Dermis blood vessel endothelial cell (primary cell): Measurements from ENCODE around the gene TMEM117. TPM values are rescaled to one million over a fixed set of nuclear protein-coding genes. Genes with fewer than 3 reads are reported as not detected.
"Not testable (repeated sequence)": the region's sequence is repeated elsewhere in the genome, so short reads cannot be mapped to it uniquely, and the experiment has no call there.

Source experiments
- DNase-seq: peaks from one replicate; pipeline ENCODE4 v3.0.0; 2010
- total RNA-seq: library from RNA; depleted of rRNA; stranded (reverse); fragments of >200 nt; gene quantifications from 2 replicates; pipeline ENCODE4 v1.2.3, GENCODE V29; 2014

Gene TMEM117
- total RNA-seq, 1 donor from 2014 or later, result 4.8 TPM

- DNase-seq, result no peak
These were observed 394.0 kb downstream of the TMEM117 start for GRCh38 chr12:44229846-44230245.

GRCh38 chr12:44235674-44236073, 399.8 kb downstream of the TMEM117 start:
- no peak for DNase-seq

GRCh38 chr12:44240186-44240585, 404.3 kb downstream of the TMEM117 start:
- no peak for DNase-seq

DNA sequence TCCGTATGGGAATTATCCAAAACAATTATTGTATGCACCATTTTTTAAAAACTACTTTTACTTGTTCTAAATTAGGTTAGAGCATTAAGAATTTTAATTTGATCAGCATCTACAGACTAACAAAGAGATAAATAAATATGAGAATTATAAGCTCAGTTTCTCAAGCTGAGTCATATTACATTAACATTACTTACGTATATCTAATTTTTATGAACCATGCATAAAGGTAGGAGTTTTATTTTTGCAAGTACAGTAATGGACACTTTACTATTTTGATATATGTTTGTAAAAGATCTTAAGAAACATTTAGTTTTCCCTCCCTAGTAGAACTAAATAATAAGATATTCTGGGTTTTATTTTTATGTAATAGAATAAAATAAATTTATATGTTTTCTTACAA, 410.1 kb downstream of the TMEM117 start:
- no peak for DNase-seq

DNA sequence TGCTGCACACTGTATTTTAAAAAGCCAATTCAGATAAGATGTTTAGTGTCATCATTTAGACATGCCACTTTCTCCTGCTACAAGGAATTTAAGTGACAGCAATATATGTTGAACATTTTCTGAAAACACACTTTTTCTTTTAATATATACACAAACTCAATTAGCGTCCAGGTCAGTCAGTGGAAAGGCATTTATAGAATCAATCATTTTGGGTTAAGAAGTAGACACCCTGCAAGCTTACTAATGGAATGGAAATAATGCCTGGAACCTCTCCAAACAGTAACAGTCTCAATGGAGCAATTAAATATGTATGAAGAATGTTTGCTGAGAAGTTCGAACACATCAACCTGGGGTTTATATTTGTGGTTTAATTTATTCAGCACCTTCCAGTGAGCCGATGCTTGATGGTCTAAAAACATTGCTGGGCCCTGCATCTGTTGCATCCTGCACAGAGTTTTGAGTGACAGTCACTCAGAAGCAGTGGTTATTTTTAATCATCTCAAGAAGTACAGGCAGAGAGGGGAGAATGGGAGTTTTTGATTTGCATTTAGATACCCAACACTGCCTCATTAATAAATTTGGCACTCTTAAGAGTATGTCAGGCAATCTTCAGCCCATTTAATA, 410.7 kb downstream of the TMEM117 start:
- no peak for DNase-seq

- no peak for DNase-seq
These were observed 411.7 kb downstream of the TMEM117 start for GRCh38 chr12:44247588-44247987.

DNA sequence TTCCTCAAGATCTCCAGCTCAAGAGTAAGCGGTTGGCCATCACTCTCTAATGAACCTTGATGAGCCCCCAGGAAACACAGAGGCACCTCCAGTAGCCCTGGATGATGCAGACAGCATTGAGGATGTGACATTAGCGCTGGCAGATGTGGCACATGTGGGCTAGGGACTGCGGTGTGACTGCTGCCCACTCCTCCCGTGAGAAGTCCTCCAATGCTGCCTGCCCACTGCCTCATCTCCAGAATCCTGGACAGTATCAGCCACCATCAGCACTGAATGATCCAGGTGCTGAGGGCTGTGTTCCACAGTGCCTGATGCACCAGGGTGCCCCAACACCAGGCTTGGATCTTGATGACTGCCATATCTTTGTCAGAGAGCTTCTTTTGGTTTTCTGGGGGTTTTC, 412.6 kb downstream of the TMEM117 start:
- DNase-seq, result no peak

DNA sequence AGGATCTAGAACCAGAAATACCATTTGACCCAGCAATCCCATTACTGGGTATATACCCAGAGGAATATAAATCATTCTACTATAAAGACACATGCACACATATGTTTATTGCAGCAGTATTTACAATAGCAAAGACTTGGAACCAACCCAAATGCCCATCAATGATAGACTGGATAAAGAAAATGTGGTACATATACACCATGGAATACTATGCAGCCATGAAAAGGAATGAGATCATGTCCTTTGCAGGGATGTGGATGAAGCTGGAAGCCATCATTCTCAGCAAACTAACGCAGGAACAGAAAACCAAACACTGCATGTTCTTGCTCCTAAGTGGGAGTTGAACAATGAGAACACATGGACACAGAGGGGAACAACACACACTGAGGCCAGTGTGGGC, 414.6 kb downstream of the TMEM117 start:
- not testable (repeated sequence) for DNase-seq

GRCh38 chr12:44253338-44253856, 417.5 kb downstream of the TMEM117 start:
- no peak for DNase-seq

- no peak for DNase-seq
These were observed 422.4 kb downstream of the TMEM117 start for GRCh38 chr12:44258246-44258645.

DNA sequence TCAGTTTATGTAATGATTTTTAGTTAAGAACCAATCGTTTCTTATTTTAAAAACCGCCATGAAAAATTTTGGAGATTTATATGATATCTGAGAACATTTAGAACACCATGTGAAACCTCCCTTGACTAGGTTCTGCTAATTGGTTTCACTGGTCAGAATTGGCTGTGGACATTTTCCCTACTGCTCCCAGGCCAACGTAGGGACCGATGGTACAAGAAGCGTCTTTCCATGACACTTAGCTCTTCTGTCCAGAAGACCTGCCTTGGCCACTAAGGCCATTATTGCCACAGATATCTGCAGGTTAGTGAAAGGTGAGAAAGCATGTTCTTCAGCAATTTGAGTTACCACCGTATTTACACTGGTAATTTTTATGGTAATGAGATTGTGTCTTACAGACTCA, 424.0 kb downstream of the TMEM117 start:
- no peak for DNase-seq

DNA sequence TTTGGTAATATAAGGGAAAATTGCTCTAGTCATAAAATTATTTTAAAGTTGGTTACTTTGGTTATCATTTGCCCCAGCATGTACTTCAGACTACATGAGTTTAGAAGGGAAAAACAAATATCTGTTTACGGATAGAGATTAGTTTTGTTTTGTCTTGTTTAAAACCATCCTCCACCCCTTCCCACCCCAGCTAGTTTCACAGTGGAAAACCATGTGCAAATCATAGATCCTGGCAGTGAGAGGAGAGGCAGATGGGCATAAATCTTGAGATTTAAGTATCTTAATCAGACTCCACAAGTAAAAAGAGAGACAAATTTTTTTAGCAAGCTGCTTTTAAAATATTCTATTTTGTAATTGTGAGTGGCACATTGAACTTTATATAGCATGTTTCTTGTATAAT, 424.7 kb downstream of the TMEM117 start:
- DNase-seq, result no peak

- no peak for DNase-seq
These were observed 449.6 kb downstream of the TMEM117 start for GRCh38 chr12:44285321-44285960.

- DNase-seq, result no peak
These were observed 450.5 kb downstream of the TMEM117 start for GRCh38 chr12:44286336-44286735.

- DNase-seq, result no peak
These were observed 451.1 kb downstream of the TMEM117 start for GRCh38 chr12:44286821-44287505.

DNA sequence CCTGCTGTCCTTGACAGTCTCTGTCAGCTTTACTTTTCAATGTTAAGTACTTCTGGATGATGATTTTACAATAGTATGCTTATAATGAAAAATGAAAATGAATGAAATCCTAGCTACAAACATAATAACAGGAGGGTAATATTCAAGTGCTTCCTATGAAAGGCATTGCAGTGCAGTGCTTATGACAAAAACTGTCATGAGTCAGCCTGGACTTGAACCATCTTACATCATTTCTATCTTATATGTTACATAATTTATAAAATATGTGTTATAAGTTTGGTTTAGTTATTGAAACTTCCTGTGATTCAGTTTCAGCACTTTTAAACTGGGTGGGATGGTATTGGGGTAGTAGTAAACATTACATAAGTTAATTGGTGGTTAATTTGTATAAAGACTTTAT, 451.7 kb downstream of the TMEM117 start:
- DNase-seq, result no peak

DNA sequence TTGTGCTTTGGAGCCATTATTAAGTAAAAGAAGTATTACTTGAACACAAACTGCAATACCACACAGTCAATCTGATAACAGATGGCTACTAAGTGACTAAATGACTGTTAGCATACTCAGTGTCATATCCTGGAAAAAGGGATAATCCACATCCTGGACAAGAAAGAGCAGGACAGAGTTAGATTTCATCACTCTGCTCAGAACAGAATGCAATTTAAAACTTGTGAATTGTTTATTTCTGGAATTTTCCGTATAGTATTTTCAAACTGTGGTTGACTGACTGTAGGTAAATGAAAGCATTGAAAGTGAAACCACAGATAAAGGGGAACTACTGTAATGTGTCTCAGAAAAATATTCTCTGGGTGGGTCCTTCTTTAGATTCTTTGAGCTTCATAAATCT, 458.8 kb downstream of the TMEM117 start:
- no peak for DNase-seq

- DNase-seq, result no peak
These were observed 460.2 kb downstream of the TMEM117 start for GRCh38 chr12:44295958-44296623.

DNA sequence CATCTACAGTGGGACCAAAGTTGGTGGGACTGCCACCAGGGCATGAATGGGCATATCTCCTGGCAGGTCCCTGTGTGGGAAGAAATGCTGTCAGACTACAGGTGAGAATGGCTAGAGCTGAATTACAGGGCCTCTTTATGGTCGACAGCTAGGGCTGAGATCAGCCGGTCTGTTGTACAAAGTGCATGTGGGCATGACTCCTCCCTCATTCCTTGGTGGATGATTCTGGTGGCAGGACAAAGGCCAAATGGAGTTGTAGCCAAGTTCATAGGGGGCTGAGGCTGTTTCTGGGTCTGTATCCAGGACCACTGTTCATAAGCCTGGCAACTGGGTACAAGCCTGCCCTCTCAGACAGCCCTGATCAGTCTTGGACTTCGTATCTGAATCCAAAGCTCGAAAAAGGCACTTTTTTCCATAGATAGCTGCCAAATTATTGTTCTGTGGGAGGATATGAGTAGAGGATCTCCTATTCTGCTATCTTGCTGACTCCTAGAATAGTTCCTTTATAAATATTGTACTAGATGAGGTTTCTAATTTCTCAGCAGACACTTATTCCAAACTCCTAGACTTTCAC, 460.8 kb downstream of the TMEM117 start:
- no peak for DNase-seq

- DNase-seq, result no peak
These were observed 463.6 kb downstream of the TMEM117 start for GRCh38 chr12:44299524-44299923.

DNA sequence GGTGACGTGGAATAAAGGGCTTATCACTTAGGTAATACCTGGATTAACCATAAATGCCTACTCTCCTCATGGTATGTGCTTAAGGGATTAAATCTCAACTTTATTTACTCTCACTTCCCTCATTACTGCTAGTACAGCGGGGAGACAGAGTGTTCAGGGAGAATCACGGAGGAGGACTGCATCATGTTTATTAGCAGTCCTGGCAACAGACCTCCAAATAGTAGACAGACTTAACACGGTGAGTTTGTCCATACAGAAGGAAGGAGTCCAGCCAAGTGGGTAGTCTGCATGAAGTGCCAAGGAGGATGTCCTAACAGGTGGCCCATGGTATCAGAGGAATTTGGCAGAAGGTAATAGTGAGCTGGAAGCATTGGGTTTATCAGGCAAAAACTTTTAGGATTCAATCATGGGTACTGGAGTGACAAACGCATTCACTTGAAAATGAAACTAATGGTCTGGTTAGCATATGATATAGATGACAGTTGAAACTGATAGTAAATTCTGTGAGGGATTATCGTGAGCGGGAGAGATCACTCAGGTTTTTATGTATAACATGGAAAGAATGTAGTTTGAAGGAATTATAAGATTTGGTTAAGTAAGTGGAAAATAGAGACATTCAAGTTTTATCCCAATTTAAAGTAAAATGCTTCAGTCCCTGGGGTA, 471.8 kb downstream of the TMEM117 start:
- no peak for DNase-seq

DNA sequence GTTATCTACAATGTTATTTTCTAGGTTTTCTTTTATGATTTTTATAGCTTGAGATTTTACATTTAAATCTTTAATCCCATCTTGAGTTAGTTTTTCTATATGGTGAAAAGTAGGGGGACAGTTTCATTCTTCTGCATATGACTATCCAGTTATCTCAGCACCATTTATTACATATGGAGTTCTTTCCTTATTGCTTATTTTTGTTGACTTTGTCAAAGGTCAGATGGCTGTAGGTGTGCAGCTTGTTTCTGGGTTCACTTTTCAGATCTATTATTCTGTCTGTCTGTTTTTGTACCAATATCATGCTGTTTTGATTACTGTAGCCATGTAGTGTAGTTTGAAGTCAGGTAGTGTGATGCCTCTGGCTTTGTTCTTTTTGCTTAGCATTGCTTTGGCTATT, 477.3 kb downstream of the TMEM117 start:
- DNase-seq, result no peak
